K562 (cell line): ENCODE results near the gene RASGRP1. TPM values are rescaled to one million over a fixed set of nuclear protein-coding genes. Genes with fewer than 3 reads are reported as not detected.
A peak's percentile ranks its signal among the peaks of the same experiment; 100 is the strongest.

Experiments used
- ATAC-seq: fragments of 200-7000 bp; cut with Tn5 transposase; 3 replicates; pipeline ENCODE4 v1.9.1; 2020; ENCODE audit warnings: moderate library complexity
- BruUV-seq: library from RNA; stranded (reverse); fragments of 400-500 nt; replicated peaks from 2 replicates; lab custom pipeline; 2021; lab: Mats Ljungman, UMichigan
- CTCF ChIA-PET: fragments of 300-600 bp; formaldehyde crosslinking; extraction: SDS; loops from one replicate; lab custom pipeline; 2021; ENCODE audit warnings: low intra/inter-chr PET ratio; lab: Yijun Ruan, JAX
- POLR2A ChIA-PET: fragments of 300-600, 350-650 bp; sonication (Branson Sonifier 250); formaldehyde crosslinking; extraction: SDS; loops from one replicate; lab custom pipeline; 2021; ENCODE audit warnings: antibody characterized with exemption, inconsistent platforms; lab: Yijun Ruan, JAX
- DNase-seq, 4 experiments: peaks; one replicate each; pipeline versions ENCODE4 v3.0.0 to v3.0.0-alpha.2; 2011 to 2018; ENCODE audit warnings: low spot score in 3 of 4, mixed read lengths in 3 of 4; ENCODE audit errors: extremely low read depth in 1 of 4
- FAIRE-seq: peaks from 2 replicates; lab custom pipeline; 2011; peaks lifted over from hg19 to GRCh38; lab: Jason Lieb, UNC
- H2AFZ ChIP-seq: 2 replicates; pipeline ENCODE4 v1.6.0; 2011; ENCODE audit warnings: low read depth, low read length, control low read depth, inconsistent platforms
- H3K27ac ChIP-seq: fragments of 200-600 bp; 3 replicates; pipeline ENCODE4 v1.8.0; 2011; ENCODE audit warnings: low read depth, mild to moderate bottlenecking, control low read depth, inconsistent platforms, low read length, moderate library complexity, mixed read lengths; ENCODE audit errors: extremely low read depth
- H3K27me3 ChIP-seq, 2 experiments: fragments of 300-600 bp in 1 of 2; 2 replicates in 1 of 2; 3 replicates in 1 of 2; pipeline versions ENCODE4 v1.6.0 to v1.8.0; 2011; ENCODE audit warnings: inconsistent platforms in 2 of 2, low read length in 2 of 2, mild to moderate bottlenecking in 1 of 2, mixed read lengths in 1 of 2, moderate library complexity in 1 of 2; ENCODE audit not compliant: control insufficient read depth in 2 of 2, insufficient read depth in 2 of 2
- H3K36me3 ChIP-seq: fragments of 300-600 bp; 3 replicates; pipeline ENCODE4 v1.8.0; 2011; ENCODE audit warnings: mild to moderate bottlenecking, low read length, inconsistent platforms; ENCODE audit not compliant: control insufficient read depth, insufficient read depth
- H3K4me1 ChIP-seq, 2 experiments: fragments of 200-600 bp in 1 of 2; replicated peaks in 1 of 2; 2 replicates in 1 of 2; 3 replicates in 1 of 2; pipeline versions ENCODE4 v1.5.1 to v1.8.0; 2011; ENCODE audit warnings: inconsistent platforms in 2 of 2, low read length in 2 of 2, mild to moderate bottlenecking in 1 of 2, mixed read lengths in 1 of 2, moderate library complexity in 1 of 2; ENCODE audit not compliant: control insufficient read depth in 2 of 2, insufficient read depth in 2 of 2
- H3K4me2 ChIP-seq: 2 replicates; pipeline ENCODE4 v1.6.1; 2011; ENCODE audit warnings: low read length, control low read depth, inconsistent platforms, mixed read lengths; ENCODE audit not compliant: insufficient read depth
- H3K4me3 ChIP-seq: fragments of 200-600 bp; sonication (generic), shearing (Covaris generic); 2 replicates; pipeline ENCODE4 v1.5.1; 2016; ENCODE audit warnings: control low read depth, inconsistent platforms
- H3K79me2 ChIP-seq: fragments of 200-600 bp; 3 replicates; pipeline ENCODE4 v1.8.0; 2011; ENCODE audit warnings: low read length, inconsistent platforms; ENCODE audit not compliant: control insufficient read depth, insufficient read depth
- H3K9ac ChIP-seq, 2 experiments: 2 replicates each; pipeline versions ENCODE4 v1.6.0 to v1.6.1; 2011; ENCODE audit warnings: low read depth in 2 of 2, low read length in 2 of 2, control low read depth in 1 of 2, inconsistent platforms in 1 of 2, mild to moderate bottlenecking in 1 of 2, mixed read lengths in 1 of 2; ENCODE audit not compliant: insufficient read depth in 1 of 2
- H3K9me1 ChIP-seq: one replicate; pipeline ENCODE4 v1.6.0; 2011; ENCODE audit warnings: inconsistent platforms, mild to moderate bottlenecking, low read length, moderate library complexity; ENCODE audit not compliant: control insufficient read depth, insufficient read depth
- H3K9me3 ChIP-seq: replicated peaks from 2 replicates; pipeline ENCODE4 v1.5.1; 2011; ENCODE audit warnings: low read depth, low read length, inconsistent platforms; ENCODE audit not compliant: control insufficient read depth, insufficient read depth
- H4K20me1 ChIP-seq: replicated peaks from 2 replicates; pipeline ENCODE4 v1.6.1; 2011; ENCODE audit warnings: low read length, inconsistent platforms, mixed read lengths; ENCODE audit not compliant: control insufficient read depth, insufficient read depth
- BACH1 ChIP-seq: fragments of 200-800 bp; sonication (Bioruptor generic); IDR thresholded peaks from 2 replicates; pipeline ENCODE4 v1.6.1; 2016; ENCODE audit warnings: missing genetic modification characterization, missing compliant biosample characterization
- FOXJ2 ChIP-seq: fragments of 200-800 bp; sonication (Bioruptor generic); IDR thresholded peaks from 2 replicates; pipeline ENCODE4 v1.6.1; 2016; ENCODE audit warnings: missing genetic modification characterization, missing compliant biosample characterization
- NFE2L1 ChIP-seq: fragments of 450-650 bp; IDR thresholded peaks from 2 replicates; pipeline ENCODE4 v1.6.1; 2016; ENCODE audit warnings: missing genetic modification characterization, low read depth, mild to moderate bottlenecking, missing compliant biosample characterization, moderate library complexity, borderline replicate concordance
- OTX1 ChIP-seq: fragments of 450-650 bp; formaldehyde crosslinking; IDR thresholded peaks from 2 replicates; pipeline ENCODE4 v1.4.0; 2022; ENCODE audit warnings: mild to moderate bottlenecking
- RAD51 ChIP-seq: fragments of 450-650 bp; IDR thresholded peaks from 2 replicates; pipeline ENCODE4 v1.7.1; 2016; ENCODE audit warnings: low read depth, mild to moderate bottlenecking, borderline replicate concordance
- SRF ChIP-seq, 2 experiments: fragments of 250-450, 450-650 bp in 1 of 2; sonication (Bioruptor Pico) in 1 of 2; sonication (generic) in 1 of 2; formaldehyde crosslinking; IDR thresholded peaks; 2 replicates each; pipeline versions ENCODE4 v1.5.0 to v1.5.1; 2020 to 2022; ENCODE audit warnings: mild to moderate bottlenecking in 1 of 2, missing genetic modification reagents in 1 of 2
- ZKSCAN3 ChIP-seq: fragments of 250-450 bp; sonication (Bioruptor Pico); IDR thresholded peaks from 2 replicates; pipeline ENCODE4 v1.4.0; 2020
- ZNF407 ChIP-seq: fragments of 450-650 bp; IDR thresholded peaks from 2 replicates; pipeline ENCODE4 v1.6.1; 2016; ENCODE audit warnings: low read depth
- WGBS: fragments of 100-300 bp; shearing (Covaris generic); methylation state at CpG from one replicate; pipeline ENCODE4 v1.1.6; 2016; ENCODE audit warnings: low coverage, mixed read lengths; ENCODE audit not compliant: insufficient coverage; ENCODE audit errors: missing lambda C conversion rate; 5-methylcytosine and 5-hydroxymethylcytosine counted together
- in situ Hi-C: fragments of 300-500 bp; cut with MboI; formaldehyde crosslinking; loops from 4 replicates; pipeline ENCODE4 v1.15.0; 2018; ENCODE audit warnings: inconsistent platforms, mixed read lengths
- intact Hi-C: fragments of 100-400 bp; cut with micrococcal nuclease; formaldehyde crosslinking; loops from 2 replicates; pipeline ENCODE4 v1.14.2; 2022
- polyA plus RNA-seq, 8 experiments: library from polyadenylated mRNA; depleted of rRNA in 4 of 8; stranded (reverse) in 5 of 8; unstranded in 3 of 8; fragments of >200 nt; fragmentation: Nextera tagmentation in 2 of 8; fragmentation: Illumina TruSeq in 1 of 8; extraction: Ambion mirVana in 2 of 8; extraction: Trizol in 1 of 8; gene quantifications; 2 replicates each; pipeline versions ENCODE4 v1.2.1 to v1.2.3, GENCODE V29; 2011 to 2014; ENCODE audit warnings: inconsistent platforms in 1 of 8, missing spikeins in 1 of 8
- total RNA-seq, 7 experiments: library from RNA; depleted of rRNA in 6 of 7; stranded (reverse); fragments of >200 nt in 6 of 7; fragmentation: Illumina TruSeq in 2 of 7; extraction: Trizol in 2 of 7; gene quantifications; 2 replicates each; pipeline versions ENCODE4 v1.2.1 to v1.2.3, GENCODE V29; 2011 to 2021; ENCODE audit warnings: low replicate concordance in 1 of 7

The RASGRP1 gene
- total and polyA plus RNA-seq, 9 of the 15 experiments (the other 6 are each of a cell fraction or from before 2014, with no cell fraction given): 0.14 to 0.72 (median 0.31) TPM

- POLR2A ChIA-PET: interaction anchor here (1.4 kb wide), 1 partner anchor 15 kb away, joined by 3 read pairs; no protein-coding TSS in a partner anchor
- H3K79me2 ChIP-seq: no peaks in the 10 kb centered on the region
- no peaks in the 10 kb centered on the region for H3K36me3 ChIP-seq
- H4K20me1 ChIP-seq: no peaks in the 10 kb centered on the region
- no peak overlapping the region for H3K27ac ChIP-seq
- no peaks in the 10 kb centered on the region for H3K9me1 ChIP-seq
- no peak overlapping the region for H3K9ac ChIP-seq
- H3K27me3 ChIP-seq: no peaks in the 10 kb centered on the region
- in situ Hi-C loops: no loop called here
- DNase-seq: no peak
- no peak for TF ChIP-seq BACH1 (tag)
- TF ChIP-seq NFE2L1 (tag): no peak
- no peak for TF ChIP-seq ZNF407
- TF ChIP-seq OTX1 (CRISPR knock-in tag): no peak
- TF ChIP-seq ZKSCAN3 (CRISPR knock-in tag): no peak
- TF ChIP-seq FOXJ2: no peak
- no peak for TF ChIP-seq RAD51
- no peak for TF ChIP-seq SRF (CRISPR knock-in tag; IDR thresholded peaks at IDR 0.05)
- TF ChIP-seq, all 486 proteins: peak for 0
- intact Hi-C loops: no loop called here
- peak overlapping the region; percentile 51 for H2AFZ ChIP-seq
- ATAC-seq: no peak
- no peak overlapping the region for H3K4me3 ChIP-seq
- H3K4me2 ChIP-seq: no peak overlapping the region
- 56% methylated on average over 7 of the region's 7 CpGs for WGBS
- H3K4me1 ChIP-seq: peaks cover 18 to 23% of the 10 kb centered on the region in 2 experiments; a peak in 4 of 5 replicates
- FAIRE-seq: no peak
- CTCF ChIA-PET: no interaction called here
- H3K9me3 ChIP-seq: no peaks in the 10 kb centered on the region
- no TSS peak for BruUV-seq
Measured at GRCh38 chr15:38608682-38609081, 44.1 kb upstream of the RASGRP1 start.
